H1 (cell line): Measurements from ENCODE around the gene TGFBRAP1. TPM values are rescaled to one million over a fixed set of nuclear protein-coding genes. Genes with fewer than 3 reads are reported as not detected.

Source experiments
- E2F6 ChIP-seq: IDR thresholded peaks from 2 replicates; pipeline ENCODE4 v1.6.1; 2012; ENCODE audit warnings: inconsistent platforms
- polyA plus RNA-seq, 7 experiments: library from polyadenylated mRNA; depleted of rRNA in 3 of 7; stranded (reverse) in 5 of 7; unstranded in 2 of 7; fragments of >200 nt in 5 of 7; fragments of 200-250 nt in 2 of 7; gene quantifications; 1 replicate in 5 of 7; 2 replicates in 1 of 7; 4 replicates in 1 of 7; pipeline versions ENCODE4 v1.2.1 to v1.2.3, GENCODE V29; 2011 to 2013; ENCODE audit warnings: missing spikeins in 2 of 7, mixed read lengths in 2 of 7
- total RNA-seq: library from RNA; stranded (reverse); fragmentation: NEBNext Ultra II Directional; extraction: Animal tissue kit (Norgen Biotek cat#: 25700); gene quantifications from 2 replicates; pipeline ENCODE4 v1.2.1, GENCODE V29; 2021

TGFBRAP1 gene
- total and polyA plus RNA-seq, 2 of the 8 experiments (the other 6 are each of a cell fraction or from before 2014, with no cell fraction given), result 11.2 to 20.2 TPM

GRCh38 chr2:105337122-105338019 lies 7.8 kb upstream of the TGFBRAP1 start, which contains the start of gene C2orf49 (continued):
- no peak for TF ChIP-seq E2F6
